A549 (cell line): ENCODE data around the gene SLAIN2.

Experiments
- EHMT2 ChIP-seq: fragments of 200-600 bp; sonication (generic); IDR thresholded peaks from 2 replicates; pipeline ENCODE4 v1.6.1; 2016; ENCODE audit warnings: antibody characterized with exemption, low read depth, mild to moderate bottlenecking, moderate library complexity
- ELK1 ChIP-seq: fragments of 150-350 bp; IDR thresholded peaks from 2 replicates; pipeline ENCODE4 v1.6.1; 2014; ENCODE audit warnings: low read depth, mild to moderate bottlenecking, low read length
- HMGXB4 ChIP-seq: fragments of 250-450 bp; sonication (Bioruptor Pico); IDR thresholded peaks from 2 replicates; pipeline ENCODE4 v1.5.0; 2021; ENCODE audit warnings: mild to moderate bottlenecking, moderate library complexity, borderline replicate concordance

DNA sequence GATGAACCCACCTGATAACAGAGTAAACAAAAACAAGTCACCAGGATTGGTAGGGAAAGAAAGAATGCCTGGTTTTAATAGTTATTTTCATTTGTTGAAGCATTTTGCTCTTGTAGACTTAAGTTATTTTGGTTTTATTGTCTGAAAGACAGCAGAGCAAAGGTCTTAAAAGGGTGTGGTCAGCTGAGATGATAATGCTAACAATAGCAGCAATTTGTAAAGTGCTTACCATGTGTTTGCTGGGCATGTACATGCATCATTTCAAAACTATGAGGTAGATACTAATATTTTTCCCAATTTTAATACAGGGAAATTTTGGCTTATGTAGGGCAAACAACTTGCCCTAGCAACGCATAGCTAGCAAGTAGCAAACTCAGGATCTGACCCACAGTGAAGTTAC, 95.0 kb downstream of the SLAIN2 start:
- TF ChIP-seq HMGXB4 (CRISPR knock-in tag) (no peak), ELK1 (no peak), EHMT2 (no peak)
